Activated naive CD4-positive, alpha-beta T cell treated with anti-CD3 and anti-CD28 coated beads, Interleukin-2, amount 50 U/mL, for 72 hours (primary cell): ENCODE measurements around the gene PAQR4. TPM values are rescaled to one million over a fixed set of nuclear protein-coding genes. Genes with fewer than 3 reads are reported as not detected.

ENCODE experiments used
- ATAC-seq, 2 donors: fragments of 150-1000 bp; cut with Tn5 transposase; 2 replicates each; pipeline ENCODE4 v1.10.0; 2021; ENCODE audit warnings: mild to moderate bottlenecking in 2 of 2, moderate library complexity in 2 of 2
- DNase-seq, 2 donors: peaks; one replicate each; pipeline ENCODE4 v3.0.0; 2021 to 2022; ENCODE audit warnings: low spot score in 2 of 2
- H3K27ac Mint-ChIP-seq, 2 donors: one replicate each; pipeline ENCODE4 v1.8.0; 2022; ENCODE audit warnings: mild to moderate bottlenecking in 2 of 2, mixed read lengths in 2 of 2
- H3K36me3 Mint-ChIP-seq, 2 donors: one replicate each; pipeline ENCODE4 v1.8.0; 2022; ENCODE audit warnings: mixed read lengths in 2 of 2
- H3K9me3 Mint-ChIP-seq, 2 donors: one replicate each; pipeline ENCODE4 v1.8.0; 2022; ENCODE audit warnings: mixed read lengths in 2 of 2
- total RNA-seq, 2 donors: library from RNA; stranded (reverse); gene quantifications; one replicate each; pipeline ENCODE4 v1.2.3, GENCODE V29; 2022

The PAQR4 gene
- total RNA-seq, 2 donors from 2014 or later, result 24.0 to 31.6 TPM

GRCh38 chr16:2981177-2981898 lies 12.2 kb downstream of the PAQR4 start:
- DNase-seq (no peak), ATAC-seq (no peak)
- peak overlapping the region; percentile 86 to 89 for H3K27ac Mint-ChIP-seq
- H3K36me3 Mint-ChIP-seq, result peaks cover 12 to 13% of the 10 kb centered on the region in 2 donors
- no peaks in the 10 kb centered on the region for H3K9me3 Mint-ChIP-seq

DNA sequence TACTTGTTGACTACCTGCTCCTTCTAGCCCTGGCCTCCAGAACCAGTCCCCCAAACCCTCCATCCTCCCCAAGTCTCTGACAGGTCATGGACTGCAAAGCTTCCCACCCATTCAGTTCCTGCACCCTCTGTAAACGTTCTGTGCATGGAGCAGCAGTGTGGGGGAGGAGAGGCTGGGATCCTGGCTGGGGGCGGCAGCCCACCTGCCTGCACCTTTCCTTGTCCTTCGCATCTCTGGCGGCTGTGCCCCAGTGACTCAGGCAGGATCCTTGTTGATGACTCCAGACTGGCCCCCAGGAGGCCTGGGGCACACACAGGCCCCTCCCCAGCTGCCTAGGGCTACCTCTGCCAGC lies 12.7 kb downstream of the PAQR4 start:
- H3K9me3 Mint-ChIP-seq, result no peaks in the 10 kb centered on the region
- H3K27ac Mint-ChIP-seq, result peak overlapping the region in 1 of 2 donors; percentile 26
- ATAC-seq, result no peak
- no peak for DNase-seq
- peaks cover 12 to 13% of the 10 kb centered on the region in 2 donors for H3K36me3 Mint-ChIP-seq

GRCh38 chr16:2982402-2982801 lies 13.3 kb downstream of the PAQR4 start:
- DNase-seq (no peak), ATAC-seq (no peak)
- H3K27ac Mint-ChIP-seq, result no peak overlapping the region
- no peaks in the 10 kb centered on the region for H3K9me3 Mint-ChIP-seq
- peaks cover 12 to 13% of the 10 kb centered on the region in 2 donors for H3K36me3 Mint-ChIP-seq

DNA sequence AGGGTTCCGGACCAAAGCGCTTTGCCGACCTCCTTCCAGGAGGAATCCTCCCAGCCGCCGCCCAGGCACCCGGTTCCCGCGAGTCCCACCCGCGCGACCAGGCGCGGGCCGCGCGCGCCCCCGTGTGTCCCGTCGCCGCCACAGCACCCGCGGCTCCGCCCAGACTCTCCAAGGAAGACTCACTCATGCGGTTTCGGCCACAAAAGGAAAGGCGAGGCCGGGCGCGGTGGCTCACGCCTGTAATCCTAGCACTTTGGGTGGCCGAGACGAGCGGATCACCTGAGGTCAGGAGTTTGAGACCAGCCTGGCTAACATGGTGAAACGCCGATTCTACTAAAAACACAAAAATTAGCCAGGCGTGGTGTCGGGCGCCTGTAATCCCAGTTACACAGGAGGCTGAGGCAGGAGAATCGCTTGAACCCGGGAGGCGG lies 14.6 kb downstream of the PAQR4 start:
- Mint-ChIP-seq H3K36me3 (peaks cover 6 to 7% of the 10 kb centered on the region in 2 donors), H3K9me3 (no peaks in the 10 kb centered on the region)

DNA sequence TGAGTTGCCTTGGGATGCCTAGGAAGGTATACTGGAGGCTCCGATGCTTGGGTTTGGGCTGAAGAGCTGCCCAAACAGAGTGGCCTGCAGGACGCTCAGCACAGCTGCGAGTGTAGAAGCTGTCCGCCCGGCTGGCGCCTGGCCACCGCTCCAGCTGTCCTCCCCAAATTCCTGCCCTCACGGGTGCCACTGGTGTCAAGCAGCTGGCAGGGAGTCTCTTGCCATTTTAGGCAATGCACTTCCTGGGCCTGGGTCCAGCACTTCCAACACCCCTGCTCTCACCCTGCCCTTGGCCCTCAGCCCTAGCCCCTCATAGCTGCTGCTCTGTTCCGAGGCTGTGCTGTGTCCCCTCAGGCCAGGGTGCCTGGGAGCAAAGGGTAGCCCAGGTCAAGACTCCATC lies 16.3 kb downstream of the PAQR4 start:
- Mint-ChIP-seq H3K9me3 (no peaks in the 10 kb centered on the region), H3K27ac (no peak overlapping the region)
- ATAC-seq, result no peak

More for the DNA sequence above, 14.6 kb downstream of the PAQR4 start:
- DNase-seq, result peak; percentile 75 to 84
- ATAC-seq, result peak; percentile 62 to 68
- H3K27ac Mint-ChIP-seq, result no peak overlapping the region

DNA sequence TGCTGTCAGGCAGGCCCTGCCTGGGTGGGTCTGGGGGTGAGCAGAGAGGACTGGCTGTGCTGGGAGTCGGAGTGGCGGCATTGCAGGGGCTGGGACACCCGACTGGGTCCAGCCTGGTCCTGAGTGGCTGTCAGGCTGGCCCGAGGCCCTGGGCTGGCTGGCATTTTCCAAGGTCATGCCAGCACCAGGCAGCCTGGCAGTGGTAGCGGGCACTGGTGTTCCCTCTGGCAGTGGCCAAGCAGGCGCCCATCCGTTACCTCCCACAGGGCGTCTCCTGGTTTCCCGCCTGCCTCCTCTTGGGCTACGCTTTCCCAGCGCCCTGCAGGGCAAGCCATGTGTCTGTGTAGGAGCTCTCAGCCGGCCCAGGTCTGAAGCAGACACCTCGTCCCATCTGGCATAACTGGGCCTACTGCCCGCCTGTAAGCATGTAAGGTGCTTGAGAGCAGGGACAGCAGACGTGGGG lies 16.8 kb downstream of the PAQR4 start:
- Mint-ChIP-seq H3K36me3 (no peaks in the 10 kb centered on the region), H3K27ac (no peak overlapping the region), H3K9me3 (no peaks in the 10 kb centered on the region)
- DNase-seq (no peak), ATAC-seq (no peak)

More for the DNA sequence above, 16.3 kb downstream of the PAQR4 start:
- no peak for DNase-seq
- H3K36me3 Mint-ChIP-seq, result no peaks in the 10 kb centered on the region

DNA sequence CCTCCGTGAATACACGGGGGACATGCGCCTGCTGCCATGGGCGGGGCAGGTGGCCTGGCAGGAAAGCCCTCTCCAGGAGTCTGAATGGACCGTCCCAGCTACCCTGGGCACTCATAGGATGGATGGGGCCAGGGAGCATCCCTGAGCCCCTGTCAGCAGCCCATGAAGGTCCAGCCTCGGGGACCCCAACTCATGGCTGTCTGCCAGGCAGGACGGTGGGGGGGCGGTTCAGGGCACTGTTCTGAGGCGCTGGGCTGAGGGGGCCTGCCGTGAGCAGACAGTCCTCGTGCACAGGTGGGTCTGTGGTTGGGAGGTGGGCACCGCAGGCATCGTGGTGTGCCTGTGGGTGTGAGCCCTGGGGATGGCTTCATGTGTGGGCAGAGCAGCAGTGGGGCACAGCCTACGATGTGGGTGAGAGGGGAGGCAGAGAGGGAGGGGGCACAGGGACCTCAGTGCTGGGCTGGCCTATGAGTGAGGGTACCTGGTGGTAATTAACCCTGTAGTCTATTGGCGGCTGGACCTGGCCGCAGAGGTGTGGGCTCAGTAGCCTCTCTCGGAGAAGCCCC lies 17.6 kb downstream of the PAQR4 start:
- no peak overlapping the region for H3K27ac Mint-ChIP-seq

DNA sequence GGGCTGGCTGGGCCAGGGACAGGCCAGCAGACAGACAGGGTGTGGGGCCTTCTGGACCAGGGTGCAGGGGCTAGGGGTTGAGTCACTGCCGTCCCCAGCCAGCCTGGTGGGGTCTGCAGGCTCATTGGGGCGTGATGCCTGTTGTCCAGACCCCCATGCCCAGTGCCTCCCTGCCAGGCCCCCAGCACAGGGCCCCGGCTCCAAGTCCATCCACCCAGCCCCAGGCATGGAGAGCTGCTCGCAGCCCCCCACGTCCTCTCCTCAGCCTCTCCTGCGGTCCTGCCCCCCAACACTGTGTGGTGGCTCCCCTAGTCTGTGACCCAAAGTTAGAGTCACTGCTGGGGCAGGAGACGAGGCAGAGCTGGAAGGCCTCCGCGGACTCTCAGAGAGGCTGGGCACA lies 18.1 kb downstream of the PAQR4 start:
- no peak for ATAC-seq
- Mint-ChIP-seq H3K27ac (no peak overlapping the region), H3K36me3 (no peaks in the 10 kb centered on the region), H3K9me3 (no peaks in the 10 kb centered on the region)
- DNase-seq, result no peak

More for the DNA sequence above, 17.6 kb downstream of the PAQR4 start:
- ATAC-seq, result no peak
- DNase-seq, result no peak
- Mint-ChIP-seq H3K9me3 (no peaks in the 10 kb centered on the region), H3K36me3 (no peaks in the 10 kb centered on the region)

DNA sequence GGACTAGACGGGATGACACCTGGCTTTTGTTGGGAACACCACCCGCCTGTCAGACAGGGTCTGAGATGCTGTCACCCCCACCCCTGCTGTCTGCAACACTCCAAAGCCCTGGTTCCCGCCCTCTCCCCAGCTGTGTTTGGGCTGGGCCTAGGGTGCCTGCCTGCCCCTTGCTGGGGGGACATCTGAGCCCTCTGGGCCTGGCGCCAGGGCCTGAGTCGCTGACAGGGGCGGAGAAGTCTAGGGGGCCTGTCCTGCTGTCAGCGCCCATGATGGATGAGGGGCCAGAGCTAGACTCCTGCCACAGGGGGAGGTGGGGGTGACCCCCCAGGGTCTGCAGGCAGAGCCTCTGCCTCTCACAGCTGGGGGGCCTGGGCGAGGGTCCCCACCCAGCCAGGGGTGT lies 18.7 kb downstream of the PAQR4 start:
- Mint-ChIP-seq H3K9me3 (no peaks in the 10 kb centered on the region), H3K27ac (no peak overlapping the region), H3K36me3 (no peaks in the 10 kb centered on the region)
- ATAC-seq (no peak), DNase-seq (no peak)

GRCh38 chr16:2988590-2989099 lies 19.5 kb downstream of the PAQR4 start:
- no peak overlapping the region for H3K27ac Mint-ChIP-seq
- ATAC-seq (no peak), DNase-seq (no peak)
- H3K36me3 Mint-ChIP-seq, result no peaks in the 10 kb centered on the region
- H3K9me3 Mint-ChIP-seq, result no peaks in the 10 kb centered on the region

DNA sequence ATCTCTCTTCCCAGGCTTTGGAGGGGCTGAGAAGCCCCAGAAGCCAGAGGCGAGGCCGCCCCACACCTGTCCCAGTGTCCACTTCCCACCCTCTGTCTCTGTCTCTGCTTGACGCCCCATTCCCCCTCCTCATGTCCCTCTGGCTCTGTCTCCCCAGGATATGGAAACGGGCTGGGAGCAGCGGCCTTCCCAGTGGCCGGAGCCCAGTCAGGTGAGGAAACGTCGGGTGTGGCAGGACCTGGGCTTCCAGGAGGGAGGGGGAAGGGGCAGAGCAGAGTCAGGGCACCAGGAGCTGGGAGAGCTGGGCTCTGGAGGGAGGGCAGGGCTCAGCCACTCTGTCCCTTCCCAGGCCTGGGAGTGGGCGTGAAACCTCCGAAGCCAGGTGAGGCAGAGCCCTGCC lies 21.7 kb downstream of the PAQR4 start:
- no peak overlapping the region for H3K27ac Mint-ChIP-seq

GRCh38 chr16:2991566-2992261 lies 22.6 kb downstream of the PAQR4 start:
- Mint-ChIP-seq H3K9me3 (no peaks in the 10 kb centered on the region), H3K36me3 (no peaks in the 10 kb centered on the region), H3K27ac (no peak overlapping the region)
- ATAC-seq (no peak), DNase-seq (no peak)

More for the DNA sequence above, 21.7 kb downstream of the PAQR4 start:
- Mint-ChIP-seq H3K9me3 (no peaks in the 10 kb centered on the region), H3K36me3 (no peaks in the 10 kb centered on the region)
- no peak for ATAC-seq
- DNase-seq, result no peak

GRCh38 chr16:2992383-2993081 lies 23.4 kb downstream of the PAQR4 start:
- H3K36me3 Mint-ChIP-seq, result no peaks in the 10 kb centered on the region
- DNase-seq (no peak), ATAC-seq (no peak)
- H3K9me3 Mint-ChIP-seq, result no peaks in the 10 kb centered on the region
- no peak overlapping the region for H3K27ac Mint-ChIP-seq

DNA sequence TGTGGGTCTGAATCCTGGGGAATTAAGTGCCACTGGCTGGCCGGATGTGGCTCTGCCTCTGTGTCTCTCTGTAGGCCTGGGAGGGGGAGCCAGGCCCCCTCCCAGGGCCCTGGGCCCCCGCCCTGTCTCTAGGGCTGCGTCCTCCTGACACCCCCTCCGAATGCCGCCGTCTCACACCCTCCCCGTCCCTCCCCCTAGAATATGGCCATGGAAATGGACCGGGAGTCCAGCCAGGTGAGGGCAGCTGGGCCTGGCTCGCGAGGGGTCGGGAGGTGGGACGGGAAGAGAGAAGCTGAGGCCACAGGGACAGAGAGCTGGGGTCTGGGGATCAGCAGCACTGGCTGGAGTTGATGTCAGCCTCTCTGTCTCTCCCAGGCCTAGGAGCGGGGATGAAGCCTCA lies 27.1 kb downstream of the PAQR4 start:
- Mint-ChIP-seq H3K36me3 (no peaks in the 10 kb centered on the region), H3K9me3 (no peaks in the 10 kb centered on the region), H3K27ac (no peak overlapping the region)
- no peak for ATAC-seq
- no peak for DNase-seq

DNA sequence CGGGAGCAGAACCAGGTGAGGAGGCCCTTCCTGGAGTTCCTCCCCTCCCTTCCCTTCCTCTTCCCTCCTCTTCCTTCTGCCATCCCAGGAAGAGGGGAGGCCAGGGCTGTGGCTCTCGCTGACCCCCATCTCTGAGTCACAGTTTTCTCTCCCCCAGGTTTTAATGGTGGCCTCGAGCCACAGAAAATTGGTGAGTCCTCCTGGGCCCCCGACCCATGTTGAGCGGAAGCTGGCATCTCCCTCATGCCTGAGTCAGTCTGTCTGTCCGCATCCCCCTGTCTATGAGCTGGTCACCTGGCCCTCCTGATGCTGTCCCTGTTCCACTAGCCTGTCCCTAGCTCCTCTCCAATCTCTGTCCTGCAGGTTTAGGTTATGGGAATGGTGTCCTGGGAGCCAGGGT lies 30.8 kb downstream of the PAQR4 start:
- DNase-seq (no peak), ATAC-seq (no peak)
- H3K27ac Mint-ChIP-seq, result no peak overlapping the region
- H3K9me3 Mint-ChIP-seq, result no peaks in the 10 kb centered on the region
- no peaks in the 10 kb centered on the region for H3K36me3 Mint-ChIP-seq

- H3K9me3 Mint-ChIP-seq, result no peaks in the 10 kb centered on the region
- DNase-seq (no peak), ATAC-seq (no peak)
- H3K36me3 Mint-ChIP-seq, result no peaks in the 10 kb centered on the region
- no peak overlapping the region for H3K27ac Mint-ChIP-seq
These were observed 31.4 kb downstream of the PAQR4 start for GRCh38 chr16:3000540-3000939.

GRCh38 chr16:3001316-3001715 lies 32.2 kb downstream of the PAQR4 start:
- DNase-seq (no peak), ATAC-seq (no peak)
- no peaks in the 10 kb centered on the region for H3K36me3 Mint-ChIP-seq
- H3K9me3 Mint-ChIP-seq, result no peaks in the 10 kb centered on the region
- H3K27ac Mint-ChIP-seq, result no peak overlapping the region
